IMR-90 (cell line): ENCODE data around the gene SH3RF3. TPM values are rescaled to one million over a fixed set of nuclear protein-coding genes. Genes with fewer than 3 reads are reported as not detected.
A peak's percentile ranks its signal among the peaks of the same experiment; 100 is the strongest.

ENCODE experiments used
- ATAC-seq: fragments of 200-7000 bp; cut with Tn5 transposase; 2 replicates; pipeline ENCODE4 v1.9.1; 2020; ENCODE audit warnings: low read depth, mild to moderate bottlenecking, moderate library complexity
- BruUV-seq: library from RNA; stranded (reverse); fragments of 400-500 nt; replicated peaks from 2 replicates; lab custom pipeline; 2021; lab: Mats Ljungman, UMichigan
- CTCF ChIA-PET: fragments of 300-600 bp; formaldehyde crosslinking; extraction: SDS; loops from one replicate; lab custom pipeline; 2021; ENCODE audit warnings: antibody characterized with exemption; lab: Yijun Ruan, JAX
- POLR2A ChIA-PET: fragments of 300-600 bp; sonication (Branson Sonifier 250); formaldehyde crosslinking; loops from one replicate; lab custom pipeline; 2022; ENCODE audit warnings: antibody characterized with exemption; ENCODE audit not compliant: unreplicated experiment; lab: Charles Lee
- DNase-seq: peaks from one replicate; pipeline ENCODE4 v3.0.0; 2013
- H2AFZ ChIP-seq: replicated peaks from 2 replicates; pipeline ENCODE3; 2013; ENCODE audit warnings: low read length, mild to moderate bottlenecking; ENCODE audit not compliant: poor library complexity
- H2AK5ac ChIP-seq: 2 replicates; pipeline ENCODE4 v1.6.1; 2013; ENCODE audit warnings: low read depth, low read length, inconsistent platforms
- H2AK9ac ChIP-seq: replicated peaks from 2 replicates; pipeline ENCODE3; 2013; ENCODE audit warnings: mild to moderate bottlenecking, low read depth, low read length, moderate library complexity; ENCODE audit not compliant: poor library complexity
- H2BK120ac ChIP-seq: 2 replicates; pipeline ENCODE4 v1.6.1; 2013; ENCODE audit warnings: low read depth, low read length, inconsistent platforms
- H2BK15ac ChIP-seq: 3 replicates; pipeline ENCODE4 v1.6.1; 2013; ENCODE audit warnings: low read depth, low read length, inconsistent platforms
- H2BK20ac ChIP-seq: 2 replicates; pipeline ENCODE4 v1.6.1; 2013; ENCODE audit warnings: low read depth, mild to moderate bottlenecking, inconsistent platforms, low read length, moderate library complexity
- H2BK5ac ChIP-seq: 2 replicates; pipeline ENCODE4 v1.6.1; 2013; ENCODE audit warnings: mild to moderate bottlenecking, low read depth, low read length, inconsistent platforms; ENCODE audit not compliant: poor library complexity, severe bottlenecking
- H3K14ac ChIP-seq: replicated peaks from 2 replicates; pipeline ENCODE4 v1.6.1; 2013; ENCODE audit warnings: low read depth, low read length, inconsistent platforms
- H3K18ac ChIP-seq: 2 replicates; pipeline ENCODE4 v1.6.1; 2013; ENCODE audit warnings: low read depth, low read length, control low read depth
- H3K23ac ChIP-seq: 2 replicates; pipeline ENCODE4 v1.6.1; 2013; ENCODE audit warnings: low read depth, low read length, inconsistent platforms
- H3K27ac ChIP-seq: 2 replicates; pipeline ENCODE4 v1.5.1; 2013; ENCODE audit warnings: mild to moderate bottlenecking, control low read depth, low read length; ENCODE audit not compliant: insufficient read depth
- H3K27me3 ChIP-seq: 2 replicates; pipeline ENCODE4 v1.6.1; 2013; ENCODE audit warnings: low read length; ENCODE audit not compliant: control insufficient read depth, insufficient read depth
- H3K36me3 ChIP-seq: 2 replicates; pipeline ENCODE4 v1.6.1; 2013; ENCODE audit warnings: low read length, mixed read lengths; ENCODE audit not compliant: control insufficient read depth, insufficient read depth
- H3K4ac ChIP-seq: 2 replicates; pipeline ENCODE4 v1.6.1; 2013; ENCODE audit warnings: low read depth, low read length, inconsistent platforms
- H3K4me1 ChIP-seq: 2 replicates; pipeline ENCODE4 v1.6.1; 2013; ENCODE audit warnings: low read length, mixed read lengths; ENCODE audit not compliant: control insufficient read depth, insufficient read depth
- H3K4me2 ChIP-seq: 2 replicates; pipeline ENCODE4 v1.6.1; 2013; ENCODE audit warnings: low read depth, mild to moderate bottlenecking, control low read depth, low read length, moderate library complexity
- H3K4me3 ChIP-seq: 2 replicates; pipeline ENCODE4 v1.5.1; 2013; ENCODE audit warnings: low read depth, mild to moderate bottlenecking, control low read depth, low read length, moderate library complexity; ENCODE audit not compliant: insufficient read depth
- H3K56ac ChIP-seq: 2 replicates; pipeline ENCODE4 v1.6.1; 2013; ENCODE audit warnings: low read length, inconsistent platforms; ENCODE audit not compliant: insufficient read depth; ENCODE audit errors: extremely low read depth
- H3K79me1 ChIP-seq, 2 experiments: 2 replicates each; pipeline ENCODE4 v1.6.1; 2013; ENCODE audit warnings: low read length in 2 of 2, inconsistent platforms in 1 of 2, low read depth in 1 of 2
- H3K9ac ChIP-seq: 2 replicates; pipeline ENCODE4 v1.6.1; 2013; ENCODE audit warnings: low read depth, low read length, control low read depth
- H3K9me1 ChIP-seq: 2 replicates; pipeline ENCODE4 v1.6.1; 2013; ENCODE audit warnings: low read length, inconsistent platforms; ENCODE audit not compliant: insufficient read depth
- H3K9me3 ChIP-seq: 2 replicates; pipeline ENCODE4 v1.6.1; 2013; ENCODE audit warnings: low read length; ENCODE audit not compliant: control insufficient read depth, insufficient read depth
- H4K20me1 ChIP-seq: 2 replicates; pipeline ENCODE4 v1.6.1; 2013; ENCODE audit warnings: low read length, inconsistent platforms; ENCODE audit not compliant: insufficient read depth
- H4K5ac ChIP-seq: 2 replicates; pipeline ENCODE4 v1.6.1; 2013; ENCODE audit warnings: mild to moderate bottlenecking, low read depth, low read length, control low read depth
- H4K8ac ChIP-seq, 2 experiments: 2 replicates each; pipeline ENCODE4 v1.6.1; 2013; ENCODE audit warnings: low read depth in 2 of 2, low read length in 2 of 2, control low read depth in 1 of 2, inconsistent platforms in 1 of 2
- H4K91ac ChIP-seq: 2 replicates; pipeline ENCODE4 v1.6.1; 2013; ENCODE audit warnings: low read depth, low read length, inconsistent platforms; ENCODE audit not compliant: insufficient read depth
- CEBPB ChIP-seq: IDR thresholded peaks from 2 replicates; pipeline ENCODE4 v1.6.1; 2012; ENCODE audit warnings: low read depth, low read length, improper control_type of control experiment
- CHD1 ChIP-seq: IDR thresholded peaks from 2 replicates; pipeline ENCODE4 v1.6.1; 2012; ENCODE audit warnings: low read depth, low read length, improper control_type of control experiment
- CTCF ChIP-seq: conservative IDR thresholded peaks from 2 replicates; pipeline ENCODE4 v1.5.1; 2012; ENCODE audit warnings: mild to moderate bottlenecking, low read depth, low read length, improper control_type of control experiment
- FOS ChIP-seq: fragments of 150-350 bp; IDR thresholded peaks from 2 replicates; pipeline ENCODE4 v1.6.1; 2016; ENCODE audit warnings: low read depth, low read length
- MAFK ChIP-seq: IDR thresholded peaks from 2 replicates; pipeline ENCODE4 v1.6.1; 2012; ENCODE audit warnings: low read depth, low read length, improper control_type of control experiment
- MXI1 ChIP-seq: IDR thresholded peaks from 2 replicates; pipeline ENCODE4 v1.6.1; 2012; ENCODE audit warnings: low read depth, mild to moderate bottlenecking, low read length, moderate library complexity, borderline replicate concordance
- NFE2L2 ChIP-seq: fragments of 150-350 bp; IDR thresholded peaks from 2 replicates; pipeline ENCODE4 v1.6.1; 2016; ENCODE audit warnings: low read depth, mild to moderate bottlenecking, low read length
- POLR2A ChIP-seq: IDR thresholded peaks from 2 replicates; pipeline ENCODE4 v1.6.1; 2012; ENCODE audit warnings: mild to moderate bottlenecking, low read depth, low read length
- RAD21 ChIP-seq: IDR thresholded peaks from 2 replicates; pipeline ENCODE4 v1.6.1; 2012; ENCODE audit warnings: low read length, improper control_type of control experiment
- RCOR1 ChIP-seq: IDR thresholded peaks from 2 replicates; pipeline ENCODE4 v1.6.1; 2012; ENCODE audit warnings: mild to moderate bottlenecking, low read length, improper control_type of control experiment; ENCODE audit not compliant: insufficient replicate concordance
- RFX5 ChIP-seq: IDR thresholded peaks from 2 replicates; pipeline ENCODE4 v1.8.0; 2012; ENCODE audit warnings: low read depth, mild to moderate bottlenecking, low read length, moderate library complexity
- SMC3 ChIP-seq: fragments of 150-350 bp; IDR thresholded peaks from 2 replicates; pipeline ENCODE4 v1.6.1; 2016; ENCODE audit warnings: low read depth, mild to moderate bottlenecking, antibody characterized with exemption, low read length, moderate library complexity
- USF2 ChIP-seq: fragments of 150-350 bp; IDR thresholded peaks from 2 replicates; pipeline ENCODE4 v1.6.1; 2017; ENCODE audit warnings: mild to moderate bottlenecking, antibody characterized with exemption, low read length, low read depth
- WGBS, 2 experiments: methylation state at CpG; one replicate each; pipeline versions ENCODE4 v1.1.5 to v1.1.7; 2013; ENCODE audit warnings: missing lambda C conversion rate in 2 of 2; ENCODE audit not compliant: insufficient read length in 1 of 2; ENCODE audit errors: extremely low coverage in 2 of 2; 5-methylcytosine and 5-hydroxymethylcytosine counted together
- dilution Hi-C: fragments of 300-500 bp; cut with HindIII; formaldehyde crosslinking; loops from one replicate; pipeline ENCODE4 v1.14.3; 2018; ENCODE audit warnings: low sequenced_read_pairs; ENCODE audit not compliant: unreplicated experiment
- in situ Hi-C: fragments of 300-500 bp; cut with MboI; formaldehyde crosslinking; loops from 3 replicates; pipeline ENCODE4 v1.14.3; 2019; ENCODE audit warnings: low sequenced_read_pairs, inconsistent platforms, mixed read lengths
- intact Hi-C: fragments of 100-400 bp; cut with micrococcal nuclease; formaldehyde crosslinking; loops from 2 replicates; pipeline ENCODE4 v1.10.0; 2022
- polyA plus RNA-seq, 3 experiments: library from polyadenylated mRNA; depleted of rRNA; stranded (reverse); fragments of >200 nt; gene quantifications; 2 replicates each; pipeline ENCODE4 v1.2.3, GENCODE V29; 2012; ENCODE audit warnings: low replicate concordance in 1 of 3
- total RNA-seq: library from RNA; depleted of rRNA; stranded (reverse); fragments of >200 nt; gene quantifications from 2 replicates; pipeline ENCODE4 v1.2.3, GENCODE V29; 2012
- TF ChIP-seq, protein P1 (sequence below): fragments of 150-350 bp; IDR thresholded peaks from 2 replicates; pipeline ENCODE4 v1.6.1; 2016; ENCODE audit warnings: low read depth, mild to moderate bottlenecking, low read length, moderate library complexity, borderline replicate concordance

Gene SH3RF3
- total and polyA plus RNA-seq, 2 of the 4 experiments (the other 2 are of a cell fraction): 3.4 to 5.3 TPM

DNA sequence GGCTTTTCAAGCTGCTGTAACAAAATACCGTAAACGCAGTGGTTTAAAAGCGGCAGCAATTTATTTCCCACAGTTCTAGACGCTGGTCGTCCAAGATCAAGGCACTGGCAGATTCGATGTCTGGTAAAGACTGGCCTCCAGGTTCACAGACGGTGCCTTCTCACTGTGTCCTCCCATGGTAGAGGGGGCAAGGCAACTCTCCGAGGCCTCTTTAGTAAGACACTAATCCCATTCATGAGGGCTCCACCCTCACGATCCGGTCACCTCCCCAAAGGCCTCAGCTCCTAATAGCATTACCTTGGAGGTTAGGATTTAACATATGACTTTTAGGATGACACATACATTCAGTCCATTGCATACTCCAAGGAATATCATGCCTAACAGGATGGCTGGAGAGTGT lies 117.2 kb downstream of the SH3RF3 start (continued):
- TF ChIP-seq USF2 (no peak), NFE2L2 (no peak)

DNA sequence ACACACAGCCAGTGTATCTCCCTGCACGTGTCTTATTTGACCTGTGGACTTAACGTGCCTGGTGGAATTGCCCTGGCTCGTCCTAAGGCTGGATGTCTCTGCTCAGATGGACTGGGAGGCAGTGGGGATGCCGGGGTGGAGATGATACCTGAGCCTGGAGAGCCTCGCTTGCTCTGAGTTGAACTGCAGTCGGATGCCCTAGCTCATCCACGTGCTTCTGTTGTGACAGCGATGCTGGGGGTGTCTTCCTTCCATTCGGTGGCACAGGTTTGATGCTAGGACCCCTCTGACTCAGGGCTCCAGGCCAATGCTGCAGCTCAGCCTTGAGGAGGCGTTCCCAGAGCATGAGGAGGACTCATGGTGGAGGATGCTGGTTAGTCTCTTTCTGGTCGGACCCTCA lies 117.6 kb downstream of the SH3RF3 start:
- H2AK9ac ChIP-seq: no peak overlapping the region
- ChIA-PET POLR2A (no interaction called here), CTCF (no interaction called here)
- H3K9me3 ChIP-seq: no peaks in the 10 kb centered on the region
- H4K8ac ChIP-seq: no peak overlapping the region
- in situ Hi-C loops (no loop called here), dilution Hi-C loops (no loop called here), intact Hi-C loops (no loop called here)
- no peak overlapping the region for H2BK15ac ChIP-seq
- peaks cover 28% of the 10 kb centered on the region for H3K4me1 ChIP-seq
- H3K18ac ChIP-seq: no peak overlapping the region
- H4K20me1 ChIP-seq: peaks cover 26% of the 10 kb centered on the region
- H3K4me3 ChIP-seq: no peak overlapping the region
- peaks cover 36% of the 10 kb centered on the region for H3K9me1 ChIP-seq
- no peak overlapping the region for H3K27ac ChIP-seq
- no peaks in the 10 kb centered on the region for H3K36me3 ChIP-seq
- H2AK5ac ChIP-seq: peak overlapping the region; percentile 86
- no peak overlapping the region for H2BK5ac ChIP-seq
- H4K5ac ChIP-seq: no peak overlapping the region
- H3K4me2 ChIP-seq: no peak overlapping the region
- H3K9ac ChIP-seq: no peak overlapping the region
- no peak overlapping the region for H2BK20ac ChIP-seq
- peak overlapping the region; percentile 26; the same call in 1 of the 2 replicates for H3K14ac ChIP-seq
- no peak overlapping the region for H2BK120ac ChIP-seq
- H3K79me1 ChIP-seq: peaks cover 51 to 73% of the 10 kb centered on the region in 2 experiments
- DNase-seq (no peak), ATAC-seq (no peak)
- H2AFZ ChIP-seq: no peak overlapping the region
- no peak overlapping the region for H4K91ac ChIP-seq
- BruUV-seq: no TSS peak
- WGBS, 2 experiments: 90% methylated on average over 6 of the region's 11 CpGs; no CpG with 5 or more reads in 1 of the 2 experiments
- H3K4ac ChIP-seq: peak overlapping the region; percentile 39
- no peak overlapping the region for H3K56ac ChIP-seq
- H3K23ac ChIP-seq: no peak overlapping the region
- no peaks in the 10 kb centered on the region for H3K27me3 ChIP-seq
- TF ChIP-seq FOS (no peak), RFX5 (no peak), POLR2A (no peak), RCOR1 (no peak), RAD21 (no peak), MXI1 (no peak), NFE2L2 (no peak), CTCF (no peak), CEBPB (no peak), MAFK (no peak), SMC3 (no peak), CHD1 (no peak)
- TF ChIP-seq, protein P1, sequence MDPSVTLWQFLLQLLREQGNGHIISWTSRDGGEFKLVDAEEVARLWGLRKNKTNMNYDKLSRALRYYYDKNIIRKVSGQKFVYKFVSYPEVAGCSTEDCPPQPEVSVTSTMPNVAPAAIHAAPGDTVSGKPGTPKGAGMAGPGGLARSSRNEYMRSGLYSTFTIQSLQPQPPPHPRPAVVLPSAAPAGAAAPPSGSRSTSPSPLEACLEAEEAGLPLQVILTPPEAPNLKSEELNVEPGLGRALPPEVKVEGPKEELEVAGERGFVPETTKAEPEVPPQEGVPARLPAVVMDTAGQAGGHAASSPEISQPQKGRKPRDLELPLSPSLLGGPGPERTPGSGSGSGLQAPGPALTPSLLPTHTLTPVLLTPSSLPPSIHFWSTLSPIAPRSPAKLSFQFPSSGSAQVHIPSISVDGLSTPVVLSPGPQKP: no peak
